Left cardiac atrium (tissue), 4 donors: ENCODE data around the gene EGLN2. TPM values are rescaled to one million over a fixed set of nuclear protein-coding genes. Genes with fewer than 3 reads are reported as not detected.
"Not testable (repeated sequence)": the region's sequence is repeated elsewhere in the genome, so short reads cannot be mapped to it uniquely, and the experiment has no call there.

Source experiments
- ATAC-seq, 2 donors: fragments of 200-7000 bp; cut with Tn5 transposase; one replicate each; pipeline ENCODE4 v1.9.1; 2020; ENCODE audit warnings: mild to moderate bottlenecking in 2 of 2, moderate library complexity in 2 of 2
- DNase-seq: peaks from one replicate; pipeline ENCODE4 v3.0.0-alpha.2; 2020
- intact Hi-C, 2 donors: fragments of 100-400 bp; cut with DNase I; formaldehyde crosslinking; loops; one replicate each; pipeline versions ENCODE4 v1.14.1 to v1.15.1; 2022 to 2023
- total RNA-seq, 2 donors: library from RNA; stranded (reverse); fragmentation: NEBNext Ultra II Directional; extraction: Animal tissue kit (Norgen Biotek cat#: 25700); gene quantifications; one replicate each; pipeline ENCODE4 v1.2.1, GENCODE V29; 2021
- donor health status: DM: no; HTN: yes; CAD: no.
- donor health status: DM: no; HTN: yes; CAD: no; lungs with severe emphysema.
- donor health status: DM: yes; HTN: yes; CAD: no.
- donor health status: Dilated cardiomyopathy.

EGLN2 gene
- total RNA-seq, 2 donors from 2014 or later = 66.7 to 67.5 TPM

GRCh38 chr19:40827386-40828247 is 28.6 kb downstream of the EGLN2 start:
- intact Hi-C loops = no loop called here
- ATAC-seq (no peak), DNase-seq (no peak)

GRCh38 chr19:40829205-40829604 is 30.2 kb downstream of the EGLN2 start:
- intact Hi-C loops = no loop called here
- ATAC-seq (no peak), DNase-seq (no peak)

GRCh38 chr19:40830741-40831140 is 31.8 kb downstream of the EGLN2 start:
- intact Hi-C loops, ATAC-seq, DNase-seq: not testable (repeated sequence)

GRCh38 chr19:40831502-40832430 is 32.8 kb downstream of the EGLN2 start:
- intact Hi-C loops = no loop called here
- ATAC-seq (peak in 1 of 2 donors; percentile 73), DNase-seq (no peak)

- DNase-seq, intact Hi-C loops, ATAC-seq: not testable (repeated sequence)
Measured at GRCh38 chr19:40832431-40832790, 33.4 kb downstream of the EGLN2 start.

GRCh38 chr19:40833728-40834533 is 34.9 kb downstream of the EGLN2 start:
- DNase-seq, intact Hi-C loops, ATAC-seq: not testable (repeated sequence)

- no peak for DNase-seq
- no peak for ATAC-seq
Measured at GRCh38 chr19:40836754-40837429, 37.9 kb downstream of the EGLN2 start.

GRCh38 chr19:40838477-40838876 is 39.5 kb downstream of the EGLN2 start:
- intact Hi-C loops = not testable (repeated sequence)

More at GRCh38 chr19:40836754-40837429, 37.9 kb downstream of the EGLN2 start:
- intact Hi-C loops = no loop called here

GRCh38 chr19:40842012-40842411 is 43.0 kb downstream of the EGLN2 start:
- intact Hi-C loops, DNase-seq, ATAC-seq: not testable (repeated sequence)

More at GRCh38 chr19:40838477-40838876, 39.5 kb downstream of the EGLN2 start:
- DNase-seq, ATAC-seq: not testable (repeated sequence)

- peak in 1 of 2 donors; percentile 50 for ATAC-seq
- intact Hi-C loops, DNase-seq: not testable (repeated sequence)
Measured at GRCh38 chr19:40842997-40843652, 44.1 kb downstream of the EGLN2 start.

GRCh38 chr19:40843653-40844052 is 44.7 kb downstream of the EGLN2 start:
- intact Hi-C loops = not testable (repeated sequence)
- ATAC-seq (peak; percentile 74 to 77), DNase-seq (peak; percentile 28)

- intact Hi-C loops, DNase-seq, ATAC-seq: not testable (repeated sequence)
Measured at GRCh38 chr19:40846722-40847121, 47.7 kb downstream of the EGLN2 start.

GRCh38 chr19:40850277-40850676 is 51.3 kb downstream of the EGLN2 start, which contains the start of gene CYP2A6:
Gene CYP2A6 (minus strand): TSS chr19:40850447. CDS start chr19:40850426, 21 bp downstream.
- intact Hi-C loops, ATAC-seq, DNase-seq: not testable (repeated sequence)

- DNase-seq, ATAC-seq, intact Hi-C loops: not testable (repeated sequence)
Measured at GRCh38 chr19:40852467-40853152, 53.6 kb downstream of the EGLN2 start.
